SK-N-SH (cell line): ENCODE measurements around the gene CUX1. TPM values are rescaled to one million over a fixed set of nuclear protein-coding genes. Genes with fewer than 3 reads are reported as not detected.

Experiments
- CTCF ChIA-PET: fragments of 300-600, 350-600 bp; formaldehyde crosslinking; extraction: SDS; loops from one replicate; lab custom pipeline; 2021; lab: Yijun Ruan, JAX
- POLR2A ChIA-PET: fragments of 350-600 bp; sonication (Branson Sonifier 250); formaldehyde crosslinking; extraction: SDS; loops from one replicate; lab custom pipeline; 2020; ENCODE audit warnings: antibody characterized with exemption, inconsistent platforms; lab: Yijun Ruan, JAX
- DNase-seq: peaks from one replicate; pipeline ENCODE4 v3.0.0; 2012
- H2AFZ ChIP-seq: fragments of 200-600 bp; sonication (generic); 2 replicates; pipeline ENCODE4 v1.8.1; 2016; ENCODE audit warnings: antibody characterized with exemption, mild to moderate bottlenecking, low read depth
- H3F3A ChIP-seq: fragments of 200-600 bp; sonication (generic); replicated peaks from 2 replicates; pipeline ENCODE3; 2016; ENCODE audit warnings: antibody characterized with exemption, mild to moderate bottlenecking; ENCODE audit not compliant: insufficient read depth
- H3K27ac ChIP-seq, 2 experiments: fragments of 200-500 bp in 1 of 2; fragments of 200-600 bp in 1 of 2; sonication (Bioruptor generic) in 1 of 2; sonication (generic), shearing (Covaris generic) in 1 of 2; 2 replicates each; pipeline versions ENCODE4 v1.5.1 to v1.6.1; 2014 to 2016; ENCODE audit warnings: low read depth in 2 of 2, inconsistent platforms in 1 of 2, low read length in 1 of 2, mild to moderate bottlenecking in 1 of 2, mixed read lengths in 1 of 2
- H3K27me3 ChIP-seq: fragments of 200-600 bp; sonication (generic), shearing (Covaris generic); 2 replicates; pipeline ENCODE4 v1.6.1; 2016; ENCODE audit warnings: mixed run types; ENCODE audit not compliant: insufficient read depth
- H3K36me3 ChIP-seq, 2 experiments: fragments of 200-500 bp in 1 of 2; fragments of 200-600 bp in 1 of 2; sonication (Bioruptor generic) in 1 of 2; sonication (generic) in 1 of 2; replicated peaks in 1 of 2; 2 replicates each; pipeline versions ENCODE3 to v1.5.1; 2014 to 2016; ENCODE audit warnings: low read length in 1 of 2, mild to moderate bottlenecking in 1 of 2; ENCODE audit not compliant: insufficient read depth in 2 of 2, control insufficient read depth in 1 of 2
- H3K4me1 ChIP-seq, 2 experiments: fragments of 200-500 bp in 1 of 2; fragments of 200-600 bp in 1 of 2; sonication (Bioruptor generic) in 1 of 2; sonication (generic), shearing (Covaris generic) in 1 of 2; 2 replicates each; pipeline versions ENCODE4 v1.5.1 to v1.6.1; 2014 to 2016; ENCODE audit warnings: low read depth in 1 of 2, low read length in 1 of 2, mixed run types in 1 of 2; ENCODE audit not compliant: insufficient read depth in 2 of 2, control insufficient read depth in 1 of 2
- H3K4me2 ChIP-seq: fragments of 200-600 bp; sonication (generic), shearing (Covaris generic); 2 replicates; pipeline ENCODE4 v1.6.1; 2017; ENCODE audit warnings: mixed run types
- H3K4me3 ChIP-seq, 2 experiments: fragments of 200-500 bp in 1 of 2; fragments of 200-600 bp in 1 of 2; sonication (Bioruptor generic) in 1 of 2; sonication (generic), shearing (Covaris generic) in 1 of 2; 2 replicates each; pipeline versions ENCODE4 v1.5.1 to v1.8.1; 2014 to 2016; ENCODE audit warnings: low read depth in 2 of 2, inconsistent platforms in 1 of 2, low read length in 1 of 2, mild to moderate bottlenecking in 1 of 2, mixed read lengths in 1 of 2, moderate library complexity in 1 of 2
- H3K79me2 ChIP-seq: fragments of 200-600 bp; sonication (generic); 2 replicates; pipeline ENCODE4 v1.8.1; 2017; ENCODE audit warnings: mild to moderate bottlenecking; ENCODE audit not compliant: insufficient read depth
- H3K9ac ChIP-seq: fragments of 200-600 bp; sonication (generic); 2 replicates; pipeline ENCODE4 v1.6.1; 2017; ENCODE audit warnings: mixed run types
- H3K9me2 ChIP-seq: fragments of 200-600 bp; sonication (generic); 2 replicates; pipeline ENCODE4 v1.6.1; 2017; ENCODE audit warnings: mixed run types
- H3K9me3 ChIP-seq: fragments of 200-600 bp; sonication (generic); 2 replicates; pipeline ENCODE4 v1.6.1; 2017; ENCODE audit warnings: mixed run types, mild to moderate bottlenecking, moderate library complexity
- H4K20me1 ChIP-seq: fragments of 200-600 bp; sonication (generic); 2 replicates; pipeline ENCODE4 v1.6.1; 2017; ENCODE audit warnings: mild to moderate bottlenecking, mixed run types; ENCODE audit not compliant: insufficient read depth
- EP300 ChIP-seq, 2 experiments: IDR thresholded peaks; 2 replicates each; pipeline versions ENCODE4 v1.4.0 to v1.6.1; 2012; ENCODE audit warnings: borderline replicate concordance in 1 of 2, low read depth in 1 of 2, low read length in 1 of 2
- FOXM1 ChIP-seq: IDR thresholded peaks from 2 replicates; pipeline ENCODE4 v1.4.0; 2012; ENCODE audit warnings: low read depth, mild to moderate bottlenecking
- GABPA ChIP-seq: IDR thresholded peaks from 2 replicates; pipeline ENCODE4 v1.4.0; 2012; ENCODE audit warnings: low read depth, mild to moderate bottlenecking
- GATA2 ChIP-seq: sonication (generic); formaldehyde crosslinking; IDR thresholded peaks from 2 replicates; pipeline ENCODE4 v1.5.0; 2020; ENCODE audit warnings: mild to moderate bottlenecking, missing genetic modification reagents
- IRF3 ChIP-seq: fragments of 150-350 bp; IDR thresholded peaks from 2 replicates; pipeline ENCODE4 v1.6.1; 2016; ENCODE audit warnings: mild to moderate bottlenecking, low read depth, low read length
- MAX ChIP-seq: IDR thresholded peaks from 2 replicates; pipeline ENCODE4 v1.4.0; 2012; ENCODE audit warnings: low read depth
- MEF2A ChIP-seq: IDR thresholded peaks from 2 replicates; pipeline ENCODE4 v1.4.0; 2012; ENCODE audit warnings: low read depth, borderline replicate concordance
- PBX3 ChIP-seq: IDR thresholded peaks from 2 replicates; pipeline ENCODE4; 2012
- POLR2AphosphoS5 ChIP-seq: IDR thresholded peaks from 2 replicates; pipeline ENCODE4 v1.6.1; 2012; ENCODE audit warnings: low read depth, low read length
- RAD21 ChIP-seq: IDR thresholded peaks from 2 replicates; pipeline ENCODE4 v1.6.1; 2012; ENCODE audit warnings: mild to moderate bottlenecking, low read length
- RCOR1 ChIP-seq: fragments of 150-350 bp; IDR thresholded peaks from 2 replicates; pipeline ENCODE4 v1.6.1; 2017; ENCODE audit warnings: antibody characterized with exemption, low read length
- RFX5 ChIP-seq: IDR thresholded peaks from 2 replicates; pipeline ENCODE4 v1.6.1; 2012; ENCODE audit warnings: mild to moderate bottlenecking, improper control_type of control experiment, low read length
- RXRA ChIP-seq: IDR thresholded peaks from 2 replicates; pipeline ENCODE4 v1.4.0; 2012; ENCODE audit warnings: low read depth, mild to moderate bottlenecking, borderline replicate concordance
- TCF12 ChIP-seq: IDR thresholded peaks from 2 replicates; pipeline ENCODE4 v1.4.0; 2012
- YY1 ChIP-seq: IDR thresholded peaks from 2 replicates; pipeline ENCODE4 v1.4.0; 2012; ENCODE audit warnings: low read depth, mild to moderate bottlenecking
- WGBS: methylation state at CpG from one replicate; pipeline ENCODE4 v1.1.6; 2017; ENCODE audit warnings: low lambda C conversion rate; 5-methylcytosine and 5-hydroxymethylcytosine counted together
- polyA plus RNA-seq, 3 experiments: library from polyadenylated mRNA; depleted of rRNA; stranded (reverse); fragments of >200 nt; gene quantifications; 2 replicates each; pipeline ENCODE4 v1.2.3, GENCODE V29; 2012
- TF ChIP-seq, protein P1 (sequence below): IDR thresholded peaks from 2 replicates; pipeline ENCODE4 v1.4.0; 2012; ENCODE audit warnings: low read depth, borderline replicate concordance
- TF ChIP-seq, protein P2 (sequence below): IDR thresholded peaks from 2 replicates; pipeline ENCODE4 v1.6.1; 2012; ENCODE audit warnings: mild to moderate bottlenecking, low read depth, low read length, moderate library complexity
- TF ChIP-seq, protein P3 (sequence below): IDR thresholded peaks from 2 replicates; pipeline ENCODE4 v1.4.0; 2012; ENCODE audit warnings: low read depth, borderline replicate concordance

CUX1 gene
- polyA plus RNA-seq, 1 of the 3 experiments (the other 2 are of a cell fraction) = 68.6 TPM

DNA sequence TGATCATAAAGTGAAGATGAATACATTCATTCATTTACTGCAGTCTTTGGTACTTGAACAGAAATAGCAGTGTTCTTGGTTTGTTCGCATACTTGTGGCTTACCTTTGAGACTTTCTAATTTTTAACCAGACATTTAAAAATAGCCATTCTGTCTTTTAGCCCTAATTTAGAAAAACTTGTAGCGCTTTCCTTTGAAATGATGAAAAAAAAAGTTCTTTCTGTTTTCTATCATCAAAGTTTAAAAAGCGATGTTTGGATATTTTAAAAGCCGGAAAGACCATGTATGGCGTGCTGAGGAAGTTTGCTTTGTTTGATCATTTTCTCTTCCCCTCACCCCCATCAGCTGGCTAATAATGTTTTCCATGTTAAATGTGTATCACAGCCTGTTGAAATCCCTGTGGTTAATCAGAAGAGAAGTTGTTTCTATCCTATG lies 116.3 kb downstream of the CUX1 start:
- H3K27ac ChIP-seq = no peak overlapping the region
- POLR2A ChIA-PET = no interaction called here
- WGBS = 94% methylated on average over 5 of the region's 5 CpGs

GRCh38 chr7:101934618-101935017 lies 117.2 kb downstream of the CUX1 start:
- H3K4me3 ChIP-seq = no peak overlapping the region
- no peaks in the 10 kb centered on the region for H3K27me3 ChIP-seq
- ChIA-PET POLR2A (no interaction called here), CTCF (interaction anchor here (1.6 kb wide), 1 partner anchor 12 kb away, joined by 6 read pairs; no protein-coding TSS in a partner anchor)
- DNase-seq = no peak
- no peak overlapping the region for H3K4me2 ChIP-seq
- H4K20me1 ChIP-seq = no peaks in the 10 kb centered on the region
- no peak overlapping the region for H2AFZ ChIP-seq
- WGBS = 93% methylated on average over 11 of the region's 11 CpGs
- H3K4me1 ChIP-seq = peaks cover 0 to 8% of the 10 kb centered on the region in 2 experiments; a peak in 1 of 4 replicates
- peaks cover 0 to 8% of the 10 kb centered on the region in 2 experiments for H3K36me3 ChIP-seq
- H3K79me2 ChIP-seq = peaks cover 65% of the 10 kb centered on the region
- H3K9me2 ChIP-seq = no peaks in the 10 kb centered on the region
- H3K27ac ChIP-seq = no peak overlapping the region
- no peaks in the 10 kb centered on the region for H3K9me3 ChIP-seq
- no peaks in the 10 kb centered on the region for H3F3A ChIP-seq
- H3K9ac ChIP-seq = no peak overlapping the region
- TF ChIP-seq FOXM1 (no peak), GABPA (no peak), RCOR1 (no peak), PBX3 (no peak), MEF2A (no peak), RFX5 (no peak), POLR2AphosphoS5 (no peak), EP300 (IDR thresholded peaks at IDR 0.05; ENCODE audit: borderline replicate concordance in 1 of 2, low read depth in 1 of 2, low read length in 1 of 2) (no peak), TCF12 (no peak), YY1 (no peak), RXRA (no peak), MAX (no peak), GATA2 (no peak)
- TF ChIP-seq, protein P1, sequence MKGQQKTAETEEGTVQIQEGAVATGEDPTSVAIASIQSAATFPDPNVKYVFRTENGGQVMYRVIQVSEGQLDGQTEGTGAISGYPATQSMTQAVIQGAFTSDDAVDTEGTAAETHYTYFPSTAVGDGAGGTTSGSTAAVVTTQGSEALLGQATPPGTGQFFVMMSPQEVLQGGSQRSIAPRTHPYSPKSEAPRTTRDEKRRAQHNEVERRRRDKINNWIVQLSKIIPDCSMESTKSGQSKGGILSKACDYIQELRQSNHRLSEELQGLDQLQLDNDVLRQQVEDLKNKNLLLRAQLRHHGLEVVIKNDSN = no peak
- TF ChIP-seq, protein P2, sequence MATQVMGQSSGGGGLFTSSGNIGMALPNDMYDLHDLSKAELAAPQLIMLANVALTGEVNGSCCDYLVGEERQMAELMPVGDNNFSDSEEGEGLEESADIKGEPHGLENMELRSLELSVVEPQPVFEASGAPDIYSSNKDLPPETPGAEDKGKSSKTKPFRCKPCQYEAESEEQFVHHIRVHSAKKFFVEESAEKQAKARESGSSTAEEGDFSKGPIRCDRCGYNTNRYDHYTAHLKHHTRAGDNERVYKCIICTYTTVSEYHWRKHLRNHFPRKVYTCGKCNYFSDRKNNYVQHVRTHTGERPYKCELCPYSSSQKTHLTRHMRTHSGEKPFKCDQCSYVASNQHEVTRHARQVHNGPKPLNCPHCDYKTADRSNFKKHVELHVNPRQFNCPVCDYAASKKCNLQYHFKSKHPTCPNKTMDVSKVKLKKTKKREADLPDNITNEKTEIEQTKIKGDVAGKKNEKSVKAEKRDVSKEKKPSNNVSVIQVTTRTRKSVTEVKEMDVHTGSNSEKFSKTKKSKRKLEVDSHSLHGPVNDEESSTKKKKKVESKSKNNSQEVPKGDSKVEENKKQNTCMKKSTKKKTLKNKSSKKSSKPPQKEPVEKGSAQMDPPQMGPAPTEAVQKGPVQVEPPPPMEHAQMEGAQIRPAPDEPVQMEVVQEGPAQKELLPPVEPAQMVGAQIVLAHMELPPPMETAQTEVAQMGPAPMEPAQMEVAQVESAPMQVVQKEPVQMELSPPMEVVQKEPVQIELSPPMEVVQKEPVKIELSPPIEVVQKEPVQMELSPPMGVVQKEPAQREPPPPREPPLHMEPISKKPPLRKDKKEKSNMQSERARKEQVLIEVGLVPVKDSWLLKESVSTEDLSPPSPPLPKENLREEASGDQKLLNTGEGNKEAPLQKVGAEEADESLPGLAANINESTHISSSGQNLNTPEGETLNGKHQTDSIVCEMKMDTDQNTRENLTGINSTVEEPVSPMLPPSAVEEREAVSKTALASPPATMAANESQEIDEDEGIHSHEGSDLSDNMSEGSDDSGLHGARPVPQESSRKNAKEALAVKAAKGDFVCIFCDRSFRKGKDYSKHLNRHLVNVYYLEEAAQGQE = no peak
- TF ChIP-seq, protein P3, sequence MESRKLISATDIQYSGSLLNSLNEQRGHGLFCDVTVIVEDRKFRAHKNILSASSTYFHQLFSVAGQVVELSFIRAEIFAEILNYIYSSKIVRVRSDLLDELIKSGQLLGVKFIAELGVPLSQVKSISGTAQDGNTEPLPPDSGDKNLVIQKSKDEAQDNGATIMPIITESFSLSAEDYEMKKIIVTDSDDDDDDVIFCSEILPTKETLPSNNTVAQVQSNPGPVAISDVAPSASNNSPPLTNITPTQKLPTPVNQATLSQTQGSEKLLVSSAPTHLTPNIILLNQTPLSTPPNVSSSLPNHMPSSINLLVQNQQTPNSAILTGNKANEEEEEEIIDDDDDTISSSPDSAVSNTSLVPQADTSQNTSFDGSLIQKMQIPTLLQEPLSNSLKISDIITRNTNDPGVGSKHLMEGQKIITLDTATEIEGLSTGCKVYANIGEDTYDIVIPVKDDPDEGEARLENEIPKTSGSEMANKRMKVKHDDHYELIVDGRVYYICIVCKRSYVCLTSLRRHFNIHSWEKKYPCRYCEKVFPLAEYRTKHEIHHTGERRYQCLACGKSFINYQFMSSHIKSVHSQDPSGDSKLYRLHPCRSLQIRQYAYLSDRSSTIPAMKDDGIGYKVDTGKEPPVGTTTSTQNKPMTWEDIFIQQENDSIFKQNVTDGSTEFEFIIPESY = no peak

More for the DNA sequence above, 116.3 kb downstream of the CUX1 start:
- CTCF ChIA-PET = no interaction called here
- Histone ChIP-seq H3K4me2 (no peak overlapping the region), H3F3A (no peaks in the 10 kb centered on the region)
- TF ChIP-seq RAD21 (no peak), IRF3 (peak; percentile 12; the same call in 1 of the 2 replicates)
- TF ChIP-seq, all 33 proteins: peak for 1
- peaks cover 0 to 8% of the 10 kb centered on the region in 2 experiments for H3K36me3 ChIP-seq
- H3K9me2 ChIP-seq = no peaks in the 10 kb centered on the region
- no peaks in the 10 kb centered on the region for H3K9me3 ChIP-seq
- H3K4me1 ChIP-seq = peaks cover 0 to 8% of the 10 kb centered on the region in 2 experiments; a peak in 1 of 4 replicates
- no peak overlapping the region for H3K9ac ChIP-seq
- H2AFZ ChIP-seq = no peak overlapping the region
- H3K4me3 ChIP-seq = no peak overlapping the region
- no peak for DNase-seq
- no peaks in the 10 kb centered on the region for H4K20me1 ChIP-seq
- H3K27me3 ChIP-seq = no peaks in the 10 kb centered on the region
- peaks cover 65% of the 10 kb centered on the region for H3K79me2 ChIP-seq
